HepG2 (cell line): Measurements from ENCODE around the gene PPAT.
A peak's percentile ranks its signal among the peaks of the same experiment; 100 is the strongest.

Experiments
- CC2D1A ChIP-seq: sonication (generic); formaldehyde crosslinking; IDR thresholded peaks from 2 replicates; pipeline ENCODE4 v1.8.1; 2023; ENCODE audit warnings: mild to moderate bottlenecking, missing genetic modification reagents
- EP300 ChIP-seq, 3 experiments: sonication (generic) in 1 of 3; formaldehyde crosslinking in 1 of 3; IDR thresholded peaks; 2 replicates each; pipeline versions ENCODE4 v1.5.1 to v1.6.1; 2011 to 2020; ENCODE audit warnings: low read depth in 2 of 3, low read length in 2 of 3, borderline replicate concordance in 1 of 3, improper control_type of control experiment in 1 of 3, mild to moderate bottlenecking in 1 of 3, missing genetic modification reagents in 1 of 3, moderate library complexity in 1 of 3
- EZH2 ChIP-seq: conservative IDR thresholded peaks from 2 replicates; pipeline ENCODE4 v1.6.1; 2012; ENCODE audit warnings: mild to moderate bottlenecking, low read depth, low read length, moderate library complexity
- FOXO1 ChIP-seq: sonication (generic); formaldehyde crosslinking; IDR thresholded peaks from 2 replicates; pipeline ENCODE4 v1.4.0; 2020; ENCODE audit warnings: missing genetic modification reagents
- HNF4A ChIP-seq: sonication (generic); formaldehyde crosslinking; IDR thresholded peaks from 2 replicates; pipeline ENCODE4 v1.4.0; 2020; ENCODE audit warnings: missing genetic modification reagents
- POLR2A ChIP-seq, 2 experiments: IDR thresholded peaks; 2 replicates each; pipeline ENCODE4 v1.6.1; 2011; ENCODE audit warnings: low read depth in 2 of 2, low read length in 2 of 2, mild to moderate bottlenecking in 1 of 2, moderate library complexity in 1 of 2; ENCODE audit not compliant: insufficient read depth in 1 of 2
- ZMYM4 ChIP-seq: sonication (generic); formaldehyde crosslinking; IDR thresholded peaks from 2 replicates; pipeline ENCODE4 v1.8.1; 2023; ENCODE audit warnings: mild to moderate bottlenecking, missing genetic modification reagents
- ZNF629 ChIP-seq: sonication (generic); formaldehyde crosslinking; conservative IDR thresholded peaks from 2 replicates; pipeline ENCODE4 v1.5.0; 2020; ENCODE audit warnings: missing genetic modification reagents
- TF ChIP-seq, protein P1 (sequence below): sonication (generic); formaldehyde crosslinking; IDR thresholded peaks from 2 replicates; pipeline ENCODE4 v1.5.0; 2020; ENCODE audit warnings: mild to moderate bottlenecking, missing genetic modification reagents, moderate library complexity
- TF ChIP-seq, protein P2 (sequence below): IDR thresholded peaks from 2 replicates; pipeline ENCODE4 v1.4.0; 2020; ENCODE audit warnings: mild to moderate bottlenecking, missing genetic modification reagents
- TF ChIP-seq, protein P3 (sequence below): sonication (generic); formaldehyde crosslinking; conservative IDR thresholded peaks from 2 replicates; pipeline ENCODE4 v1.4.0; 2020; ENCODE audit warnings: missing genetic modification reagents
- TF ChIP-seq, protein P4 (sequence below): sonication (generic); formaldehyde crosslinking; IDR thresholded peaks from 2 replicates; pipeline ENCODE4 v1.4.0; 2020; ENCODE audit warnings: missing genetic modification reagents

DNA sequence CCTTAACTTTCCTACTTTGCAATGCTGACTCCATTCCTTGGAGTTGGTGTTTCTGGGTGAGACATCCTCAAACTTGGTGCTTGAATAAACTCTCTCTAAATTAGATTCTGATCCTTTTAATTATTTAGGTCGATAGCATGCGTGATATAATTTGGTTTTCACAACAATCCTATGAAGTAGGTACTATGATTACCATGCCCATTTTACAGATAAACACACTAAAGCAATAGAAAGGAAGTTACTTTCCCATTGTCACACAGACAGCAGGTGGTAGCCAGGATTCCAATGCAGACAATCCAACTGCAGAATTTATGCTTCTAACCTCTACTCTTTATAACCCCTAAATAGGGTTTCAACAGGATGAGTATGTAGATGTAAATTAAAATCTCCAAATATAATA, 26.4 kb downstream of the PPAT start:
- TF ChIP-seq FOXO1 (CRISPR knock-in tag) (no peak), EZH2 (no peak), POLR2A (IDR thresholded peaks at IDR 0.05; ENCODE audit: insufficient read depth in 1 of 2, low read depth in 2 of 2, low read length in 2 of 2) (no peak), CC2D1A (CRISPR knock-in tag) (no peak), ZMYM4 (CRISPR knock-in tag) (no peak), HNF4A (CRISPR knock-in tag) (no peak), ZNF629 (CRISPR knock-in tag) (peak; percentile 53), EP300 (IDR thresholded peaks at IDR 0.05; ENCODE audit: low read depth in 2 of 2, low read length in 2 of 2) (no peak), EP300 (CRISPR knock-in tag; IDR thresholded peaks at IDR 0.05; ENCODE audit: borderline replicate concordance) (no peak)
- TF ChIP-seq, protein P1, sequence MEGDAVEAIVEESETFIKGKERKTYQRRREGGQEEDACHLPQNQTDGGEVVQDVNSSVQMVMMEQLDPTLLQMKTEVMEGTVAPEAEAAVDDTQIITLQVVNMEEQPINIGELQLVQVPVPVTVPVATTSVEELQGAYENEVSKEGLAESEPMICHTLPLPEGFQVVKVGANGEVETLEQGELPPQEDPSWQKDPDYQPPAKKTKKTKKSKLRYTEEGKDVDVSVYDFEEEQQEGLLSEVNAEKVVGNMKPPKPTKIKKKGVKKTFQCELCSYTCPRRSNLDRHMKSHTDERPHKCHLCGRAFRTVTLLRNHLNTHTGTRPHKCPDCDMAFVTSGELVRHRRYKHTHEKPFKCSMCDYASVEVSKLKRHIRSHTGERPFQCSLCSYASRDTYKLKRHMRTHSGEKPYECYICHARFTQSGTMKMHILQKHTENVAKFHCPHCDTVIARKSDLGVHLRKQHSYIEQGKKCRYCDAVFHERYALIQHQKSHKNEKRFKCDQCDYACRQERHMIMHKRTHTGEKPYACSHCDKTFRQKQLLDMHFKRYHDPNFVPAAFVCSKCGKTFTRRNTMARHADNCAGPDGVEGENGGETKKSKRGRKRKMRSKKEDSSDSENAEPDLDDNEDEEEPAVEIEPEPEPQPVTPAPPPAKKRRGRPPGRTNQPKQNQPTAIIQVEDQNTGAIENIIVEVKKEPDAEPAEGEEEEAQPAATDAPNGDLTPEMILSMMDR (CRISPR knock-in tag) = no peak
- TF ChIP-seq, protein P2, sequence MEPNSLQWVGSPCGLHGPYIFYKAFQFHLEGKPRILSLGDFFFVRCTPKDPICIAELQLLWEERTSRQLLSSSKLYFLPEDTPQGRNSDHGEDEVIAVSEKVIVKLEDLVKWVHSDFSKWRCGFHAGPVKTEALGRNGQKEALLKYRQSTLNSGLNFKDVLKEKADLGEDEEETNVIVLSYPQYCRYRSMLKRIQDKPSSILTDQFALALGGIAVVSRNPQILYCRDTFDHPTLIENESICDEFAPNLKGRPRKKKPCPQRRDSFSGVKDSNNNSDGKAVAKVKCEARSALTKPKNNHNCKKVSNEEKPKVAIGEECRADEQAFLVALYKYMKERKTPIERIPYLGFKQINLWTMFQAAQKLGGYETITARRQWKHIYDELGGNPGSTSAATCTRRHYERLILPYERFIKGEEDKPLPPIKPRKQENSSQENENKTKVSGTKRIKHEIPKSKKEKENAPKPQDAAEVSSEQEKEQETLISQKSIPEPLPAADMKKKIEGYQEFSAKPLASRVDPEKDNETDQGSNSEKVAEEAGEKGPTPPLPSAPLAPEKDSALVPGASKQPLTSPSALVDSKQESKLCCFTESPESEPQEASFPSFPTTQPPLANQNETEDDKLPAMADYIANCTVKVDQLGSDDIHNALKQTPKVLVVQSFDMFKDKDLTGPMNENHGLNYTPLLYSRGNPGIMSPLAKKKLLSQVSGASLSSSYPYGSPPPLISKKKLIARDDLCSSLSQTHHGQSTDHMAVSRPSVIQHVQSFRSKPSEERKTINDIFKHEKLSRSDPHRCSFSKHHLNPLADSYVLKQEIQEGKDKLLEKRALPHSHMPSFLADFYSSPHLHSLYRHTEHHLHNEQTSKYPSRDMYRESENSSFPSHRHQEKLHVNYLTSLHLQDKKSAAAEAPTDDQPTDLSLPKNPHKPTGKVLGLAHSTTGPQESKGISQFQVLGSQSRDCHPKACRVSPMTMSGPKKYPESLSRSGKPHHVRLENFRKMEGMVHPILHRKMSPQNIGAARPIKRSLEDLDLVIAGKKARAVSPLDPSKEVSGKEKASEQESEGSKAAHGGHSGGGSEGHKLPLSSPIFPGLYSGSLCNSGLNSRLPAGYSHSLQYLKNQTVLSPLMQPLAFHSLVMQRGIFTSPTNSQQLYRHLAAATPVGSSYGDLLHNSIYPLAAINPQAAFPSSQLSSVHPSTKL (CRISPR knock-in tag) = no peak
- TF ChIP-seq, protein P3, sequence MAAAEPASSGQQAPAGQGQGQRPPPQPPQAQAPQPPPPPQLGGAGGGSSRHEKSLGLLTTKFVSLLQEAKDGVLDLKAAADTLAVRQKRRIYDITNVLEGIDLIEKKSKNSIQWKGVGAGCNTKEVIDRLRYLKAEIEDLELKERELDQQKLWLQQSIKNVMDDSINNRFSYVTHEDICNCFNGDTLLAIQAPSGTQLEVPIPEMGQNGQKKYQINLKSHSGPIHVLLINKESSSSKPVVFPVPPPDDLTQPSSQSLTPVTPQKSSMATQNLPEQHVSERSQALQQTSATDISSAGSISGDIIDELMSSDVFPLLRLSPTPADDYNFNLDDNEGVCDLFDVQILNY (CRISPR knock-in tag) = no peak
- TF ChIP-seq, protein P4, sequence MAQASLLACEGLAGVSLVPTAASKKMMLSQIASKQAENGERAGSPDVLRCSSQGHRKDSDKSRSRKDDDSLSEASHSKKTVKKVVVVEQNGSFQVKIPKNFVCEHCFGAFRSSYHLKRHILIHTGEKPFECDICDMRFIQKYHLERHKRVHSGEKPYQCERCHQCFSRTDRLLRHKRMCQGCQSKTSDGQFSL (CRISPR knock-in tag) = no peak
